ENCODE data around the gene GRM7. TPM values are rescaled to one million over a fixed set of nuclear protein-coding genes. Genes with fewer than 3 reads are reported as not detected.

Gene GRM7
- total and polyA plus RNA-seq, 4 donors: 0.08 to 0.33 TPM; not detected in 2

GRCh38 chr3:7275396-7275795, 414.5 kb downstream of the GRM7 start:
- no peak for DNase-seq (ENCODE audit: low spot score)
- 91% methylated on average over 2 of the region's 2 CpGs for WGBS
- Histone ChIP-seq H3K27me3 (ENCODE audit: control insufficient read depth in 4 of 4, insufficient read depth in 4 of 4, low read length in 3 of 4) (no peaks in the 10 kb centered on the region), H3K4me1 (ENCODE audit: control insufficient read depth in 4 of 4, insufficient read depth in 4 of 4, low read length in 3 of 4) (no peaks in the 10 kb centered on the region), H3K9ac (ENCODE audit: low read depth in 1 of 2, low read length in 2 of 2) (no peak overlapping the region), H3K4me3 (ENCODE audit: low read depth in 1 of 3, low read length in 3 of 3) (no peak overlapping the region), H3K9me3 (ENCODE audit: control insufficient read depth in 4 of 4, low read length in 3 of 4) (no peaks in the 10 kb centered on the region), H3K36me3 (ENCODE audit: control insufficient read depth in 4 of 4, insufficient read depth in 3 of 4, low read depth in 1 of 4, low read length in 3 of 4) (no peaks in the 10 kb centered on the region), H3K27ac (ENCODE audit: low read depth in 1 of 2, low read length in 2 of 2) (no peak overlapping the region)
- TF ChIP-seq CTCF (IDR thresholded peaks at IDR 0.05; ENCODE audit: low read depth, low read length, missing input control) (no peak), MAX (IDR thresholded peaks at IDR 0.05) (no peak), HNF4A (conservative IDR thresholded peaks at IDR 0.05) (no peak), ATF3 (IDR thresholded peaks at IDR 0.05) (no peak), YY1 (IDR thresholded peaks at IDR 0.05) (no peak), SP1 (IDR thresholded peaks at IDR 0.05) (no peak), NR2F2 (IDR thresholded peaks at IDR 0.05) (no peak), GABPA (IDR thresholded peaks at IDR 0.05 in 1 of 2, conservative IDR thresholded peaks at IDR 0.05 in 1 of 2) (no peak), FOXA2 (IDR thresholded peaks at IDR 0.05) (no peak), HNF4G (IDR thresholded peaks at IDR 0.05) (no peak)

- Histone ChIP-seq H3K4me3 (ENCODE audit: low read depth in 1 of 3, low read length in 3 of 3) (no peak overlapping the region), H3K9ac (ENCODE audit: low read depth in 1 of 2, low read length in 2 of 2) (no peak overlapping the region), H3K4me1 (ENCODE audit: control insufficient read depth in 4 of 4, insufficient read depth in 4 of 4, low read length in 3 of 4) (no peaks in the 10 kb centered on the region), H3K27me3 (ENCODE audit: control insufficient read depth in 4 of 4, insufficient read depth in 4 of 4, low read length in 3 of 4) (no peaks in the 10 kb centered on the region), H3K36me3 (ENCODE audit: control insufficient read depth in 4 of 4, insufficient read depth in 3 of 4, low read depth in 1 of 4, low read length in 3 of 4) (no peaks in the 10 kb centered on the region), H3K27ac (ENCODE audit: low read depth in 1 of 2, low read length in 2 of 2) (no peak overlapping the region), H3K9me3 (ENCODE audit: control insufficient read depth in 4 of 4, low read length in 3 of 4) (no peaks in the 10 kb centered on the region)
- DNase-seq (ENCODE audit: low spot score): no peak
- WGBS: 65% methylated on average over 4 of the region's 4 CpGs
- TF ChIP-seq REST (IDR thresholded peaks at IDR 0.05) (no peak), ZBTB33 (IDR thresholded peaks at IDR 0.05) (no peak), JUND (IDR thresholded peaks at IDR 0.05) (no peak), HNF4G (IDR thresholded peaks at IDR 0.05) (no peak), CTCF (IDR thresholded peaks at IDR 0.05; ENCODE audit: low read depth, low read length, missing input control) (no peak), TAF1 (conservative IDR thresholded peaks at IDR 0.05) (no peak), EGR1 (IDR thresholded peaks at IDR 0.05; ENCODE audit: low read depth in 2 of 2) (no peak), NR2F2 (IDR thresholded peaks at IDR 0.05) (no peak)
Measured at GRCh38 chr3:7280318-7280717, 419.4 kb downstream of the GRM7 start.

Measured in liver (tissue), 9 donors.